Skeletal muscle cell (primary cell): ENCODE measurements around the gene NPHS1.
"Not testable (repeated sequence)": the region's sequence is repeated elsewhere in the genome, so short reads cannot be mapped to it uniquely, and the experiment has no call there.

ENCODE experiments used
- DNase-seq: peaks from one replicate; pipeline ENCODE4 v3.0.0-alpha.2; 2010; ENCODE audit warnings: low read depth
- H3K4me3 ChIP-seq: 2 replicates; pipeline ENCODE4 v1.5.1; 2011; ENCODE audit warnings: low read depth, mild to moderate bottlenecking, control low read depth, low read length, moderate library complexity

NPHS1 gene

DNA sequence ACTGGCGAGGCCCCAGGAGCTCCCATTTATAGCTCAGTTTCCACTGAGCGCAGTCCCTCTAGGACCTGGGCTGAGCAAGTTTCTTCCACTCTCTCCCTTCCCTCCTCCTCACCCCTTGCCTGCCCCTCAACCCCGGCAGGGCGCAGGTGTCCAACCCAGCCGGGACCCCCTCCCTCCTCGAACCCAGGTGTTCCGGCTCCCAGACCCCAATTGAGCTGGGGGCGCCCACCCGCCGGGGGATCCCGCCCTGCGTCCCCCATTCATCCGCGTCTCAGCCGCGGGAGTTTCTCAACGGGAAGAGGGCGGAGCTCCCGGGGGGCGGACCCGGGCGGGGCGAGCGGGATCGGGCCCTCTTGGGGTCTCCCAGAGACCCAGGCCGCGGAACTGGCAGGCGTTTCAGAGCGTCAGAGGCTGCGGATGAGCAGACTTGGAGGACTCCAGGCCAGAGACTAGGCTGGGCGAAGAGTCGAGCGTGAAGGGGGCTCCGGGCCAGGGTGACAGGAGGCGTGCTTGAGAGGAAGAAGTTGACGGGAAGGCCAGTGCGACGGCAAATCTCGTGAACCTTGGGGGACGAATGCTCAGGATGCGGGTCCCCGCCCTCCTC lies 4.3 kb upstream of the NPHS1 start, which contains the start of gene KIRREL2:
TSS of gene KIRREL2 (plus strand) at position 366 of the 604 bp plus-strand sequence. CDS start at position 575, 209 bp downstream.
- no peak for DNase-seq

DNA sequence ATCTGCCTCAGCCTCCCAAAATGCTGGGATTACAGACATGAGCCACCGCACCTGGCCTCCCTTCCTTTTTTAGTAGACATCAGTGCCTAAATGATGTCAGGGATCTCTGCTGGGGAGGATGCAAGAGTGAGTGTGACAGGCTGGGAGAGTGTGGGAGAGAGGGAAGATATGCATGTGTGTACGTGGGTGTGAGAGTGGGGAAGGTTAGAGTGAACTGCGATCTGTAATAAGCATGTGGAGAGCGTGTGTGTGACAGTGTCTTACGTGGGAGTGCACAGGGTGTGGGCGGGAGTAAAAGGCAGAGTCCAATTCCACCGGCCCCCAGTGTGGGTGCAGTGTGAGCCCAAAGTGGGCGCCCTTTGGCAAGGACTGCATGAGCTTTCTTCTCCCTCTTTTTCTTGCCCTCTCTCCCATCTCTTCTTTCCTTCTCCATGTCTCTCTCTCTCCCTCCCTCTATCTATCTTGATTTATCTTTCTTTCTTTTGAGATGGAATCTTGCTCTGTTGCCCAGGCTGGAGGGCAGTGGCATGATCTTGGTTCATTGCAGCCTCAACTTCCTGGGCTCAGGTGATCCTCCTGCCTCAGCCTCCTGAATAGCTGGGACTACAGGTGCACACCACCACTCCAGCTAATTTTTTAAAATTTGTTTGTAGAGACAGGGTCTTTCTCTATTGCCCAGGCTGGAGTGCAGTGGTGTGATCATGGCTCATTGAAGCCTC lies 893 bp upstream of the NPHS1 start:
- DNase-seq = no peak

More for the DNA sequence above, 4.3 kb upstream of the NPHS1 start, which contains the start of gene KIRREL2:
- peak within 1 kb of the TSS; percentile 50 for H3K4me3 ChIP-seq

DNA sequence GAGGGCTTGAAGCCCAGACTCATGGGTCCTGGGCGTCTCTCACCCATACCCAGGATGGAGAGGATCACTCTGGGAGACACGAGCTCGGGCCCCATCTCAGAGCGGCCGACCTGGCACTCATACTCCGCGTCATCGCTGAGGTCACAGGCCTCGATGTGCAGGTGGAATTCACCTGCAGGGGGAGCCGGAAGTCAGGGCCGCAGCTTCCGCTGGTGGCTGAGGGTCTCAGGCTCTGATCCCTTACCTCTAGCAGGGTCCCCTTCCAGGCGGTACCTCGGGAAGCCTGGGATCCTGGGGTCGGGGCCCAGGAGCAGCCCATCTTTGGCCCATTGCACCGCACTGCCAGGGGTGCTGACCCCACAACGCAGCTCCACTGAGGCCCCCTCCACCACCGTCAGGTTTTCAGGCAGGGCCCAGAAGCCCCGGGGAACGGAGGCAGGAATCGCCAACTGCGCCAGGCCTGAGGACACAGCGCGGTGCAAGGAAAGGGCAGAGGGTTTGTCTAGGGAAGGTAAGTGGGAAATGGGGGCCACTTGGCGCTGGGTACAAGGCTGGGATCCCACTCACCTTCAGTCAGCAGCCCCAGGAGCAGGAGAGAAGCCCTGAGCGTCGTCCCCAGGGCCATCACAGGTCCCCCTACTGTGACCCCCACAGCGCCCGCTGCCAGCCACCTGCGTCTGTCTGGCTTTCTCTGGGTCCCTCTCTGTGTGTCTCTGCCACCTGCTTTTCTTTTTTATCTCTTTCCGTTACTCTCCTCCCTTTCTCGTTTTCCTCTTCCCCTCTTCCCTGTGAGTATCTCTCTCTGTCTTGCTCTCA lies 883 bp downstream of the NPHS1 start:
- H3K4me3 ChIP-seq = no peak overlapping the region
- no peak for DNase-seq

More for the DNA sequence above, 893 bp upstream of the NPHS1 start:
- no peak overlapping the region for H3K4me3 ChIP-seq

DNA sequence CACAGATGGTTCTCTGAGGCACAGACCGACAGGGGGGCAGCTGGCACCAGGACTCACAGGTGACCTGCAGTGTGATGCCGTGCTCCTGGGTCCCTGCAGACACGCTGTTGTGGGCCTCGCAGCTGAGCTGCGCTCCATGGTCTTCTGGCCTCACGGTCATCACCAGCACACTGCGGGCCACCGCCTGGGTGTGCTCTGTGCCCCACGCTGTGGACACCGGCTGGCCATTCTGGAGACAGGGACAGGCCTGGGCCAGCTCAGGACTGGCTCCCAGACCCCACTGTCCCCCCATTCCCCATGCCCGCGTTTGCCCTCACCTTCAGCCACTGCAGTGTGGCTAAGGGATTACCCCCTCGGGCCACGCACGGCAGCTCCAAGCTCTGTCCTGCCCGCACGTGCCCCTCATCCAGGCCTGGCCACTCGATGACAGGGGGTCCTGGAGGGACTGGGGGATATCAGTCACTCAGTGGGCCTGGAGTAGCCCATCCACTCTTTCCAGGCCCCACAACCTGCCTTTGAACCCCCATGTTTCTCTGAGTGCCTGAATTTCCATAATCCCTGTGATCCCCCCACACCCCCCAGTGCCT lies 3.3 kb downstream of the NPHS1 start:
- no peak for DNase-seq
- no peak overlapping the region for H3K4me3 ChIP-seq

DNA sequence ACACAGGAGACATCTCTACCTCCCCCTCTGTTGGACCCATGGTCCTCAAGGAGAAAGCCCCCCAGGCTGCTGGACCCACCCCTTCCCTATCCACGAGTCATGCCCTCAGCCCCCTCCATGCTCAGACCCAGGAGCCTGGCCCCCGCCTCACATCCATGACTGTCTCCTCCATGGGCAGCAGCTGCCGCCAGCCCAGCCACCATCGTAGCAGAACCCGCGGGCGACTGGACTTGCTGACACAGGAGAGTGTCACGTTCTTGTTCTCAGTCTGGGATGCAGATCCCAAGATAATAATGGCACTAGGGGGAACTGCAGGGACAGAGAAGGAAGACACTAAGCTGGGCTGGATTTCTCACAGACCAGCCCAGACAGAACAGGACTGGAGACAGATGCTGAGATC lies 3.8 kb downstream of the NPHS1 start:
- DNase-seq = no peak
- H3K4me3 ChIP-seq = no peak overlapping the region

DNA sequence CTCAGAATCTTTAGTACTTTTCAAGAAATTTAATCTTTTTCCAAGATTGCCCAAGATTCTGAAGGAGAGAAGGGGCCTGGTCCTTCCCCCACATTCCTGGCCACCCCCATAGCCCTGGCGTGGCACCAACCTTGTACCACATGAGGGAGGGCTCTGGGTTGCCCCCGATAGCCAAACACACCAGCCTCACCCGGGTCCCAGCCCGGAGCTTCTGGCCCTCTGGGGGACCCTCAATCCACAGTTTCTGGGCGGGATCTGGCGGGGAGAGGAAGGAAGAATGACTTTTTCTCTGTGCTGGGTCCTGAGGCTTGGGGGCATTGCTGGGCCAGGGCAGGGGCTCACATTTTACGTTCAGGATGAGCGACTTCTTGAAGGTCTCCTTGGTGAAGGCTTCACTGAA lies 4.4 kb downstream of the NPHS1 start:
- DNase-seq = no peak
- H3K4me3 ChIP-seq = no peak overlapping the region

DNA sequence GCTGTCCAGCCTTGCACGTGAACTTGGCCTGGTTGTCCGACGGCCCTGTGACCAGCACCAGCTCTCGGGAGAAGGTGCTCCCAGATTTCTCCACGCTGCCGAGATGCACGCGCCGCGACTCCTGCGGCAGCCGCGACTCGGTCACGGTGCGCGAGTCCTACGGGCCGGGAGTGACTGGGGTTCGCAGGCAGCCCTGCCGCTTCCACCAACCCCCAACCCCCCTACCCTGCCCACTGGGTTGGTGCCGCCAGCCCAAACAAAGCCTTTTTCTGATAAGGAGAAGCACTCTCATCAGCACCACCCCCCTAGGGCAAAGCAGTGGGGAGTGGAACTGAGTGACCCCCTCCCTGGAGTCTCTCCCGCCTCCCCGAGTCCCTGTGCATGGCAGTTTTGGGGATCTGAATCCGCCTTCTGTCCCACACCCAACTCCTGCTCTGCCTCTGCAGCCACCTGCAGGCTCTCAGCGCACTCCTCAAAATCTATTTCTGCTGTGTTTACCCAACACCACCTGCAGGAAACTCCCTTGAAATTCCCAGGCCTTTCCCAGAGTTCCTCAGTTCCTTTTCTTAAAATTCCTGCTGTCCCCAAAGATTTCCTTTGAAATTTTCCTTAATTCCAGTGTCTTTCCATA lies 6.2 kb downstream of the NPHS1 start:
- DNase-seq = no peak

DNA sequence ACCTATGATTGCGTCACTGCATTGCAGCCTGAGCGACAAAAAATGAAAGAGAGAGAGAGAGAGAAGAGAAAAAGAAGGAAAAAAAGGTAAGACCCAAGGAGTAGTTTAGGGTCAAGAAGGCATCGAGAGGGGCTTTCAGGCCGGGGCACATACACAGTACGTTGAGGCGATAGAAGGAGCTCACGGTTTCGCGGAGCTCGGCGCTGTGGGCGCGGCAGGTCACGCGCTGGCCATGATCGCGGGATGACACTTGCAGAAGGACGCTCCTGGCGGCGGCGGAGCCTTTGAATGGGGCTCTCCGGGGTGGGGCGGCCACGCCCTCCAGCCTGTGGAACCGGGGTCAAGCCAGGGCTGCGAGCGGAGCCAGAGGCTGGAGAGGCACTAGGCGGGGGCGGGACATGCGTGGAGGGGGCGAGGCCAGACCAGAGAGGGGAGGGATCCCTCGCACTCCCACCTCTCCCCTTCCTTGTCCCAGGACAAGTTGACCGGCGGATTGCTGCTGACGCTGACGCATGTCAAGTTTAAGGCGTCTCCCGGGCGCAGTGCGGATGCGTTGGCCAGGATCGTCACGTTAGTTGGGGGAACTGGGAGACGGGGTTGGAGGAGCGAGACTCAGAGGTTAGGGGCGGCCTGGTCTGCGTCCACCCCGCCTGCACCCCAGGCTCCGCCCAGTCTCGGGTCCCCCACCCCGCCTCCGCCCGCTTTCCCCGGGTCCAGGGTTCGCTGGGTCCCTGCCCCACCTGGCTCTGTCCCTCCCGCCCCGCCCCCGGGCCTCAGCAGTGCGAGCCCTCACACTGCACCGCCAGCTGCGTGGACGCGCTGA lies 6.9 kb downstream of the NPHS1 start:
- H3K4me3 ChIP-seq = peak overlapping the region; percentile 2
- no peak for DNase-seq

More for the DNA sequence above, 6.2 kb downstream of the NPHS1 start:
- no peak overlapping the region for H3K4me3 ChIP-seq

DNA sequence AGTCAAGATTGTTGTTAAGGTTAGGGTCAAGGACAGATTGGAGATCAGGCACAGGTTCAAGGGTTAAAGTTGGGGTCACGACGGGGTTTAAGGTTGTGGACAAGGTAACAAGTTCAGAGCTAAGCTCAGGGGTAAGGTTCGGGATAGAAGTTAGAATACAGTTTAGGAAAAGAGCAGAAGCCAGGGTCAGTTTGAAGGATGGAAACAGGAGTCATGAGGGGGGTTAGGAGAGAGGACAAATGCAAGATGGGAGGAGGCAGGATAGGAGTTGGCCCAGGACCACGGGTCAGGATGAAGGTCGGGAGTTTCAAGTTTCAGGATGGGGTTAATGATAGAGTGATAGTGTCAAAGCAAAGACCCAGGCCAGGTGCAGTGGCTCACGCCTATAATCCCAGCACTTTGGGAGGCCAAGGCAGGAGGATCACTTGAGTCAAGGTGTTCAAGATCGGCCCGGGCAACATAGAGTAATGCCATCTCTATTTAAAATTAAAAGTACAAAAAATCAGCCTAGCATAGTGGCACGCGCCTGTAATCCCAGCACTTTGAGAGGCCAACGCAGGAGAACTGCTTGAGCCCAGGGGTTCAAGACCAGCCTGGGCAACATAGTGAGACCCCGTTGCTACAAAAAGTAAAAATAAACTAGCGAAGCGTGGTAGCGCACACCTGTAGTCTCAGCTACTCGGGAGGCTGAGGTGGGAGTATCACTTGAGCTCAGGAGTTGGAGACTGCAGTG lies 7.7 kb downstream of the NPHS1 start:
- no peak for DNase-seq

DNA sequence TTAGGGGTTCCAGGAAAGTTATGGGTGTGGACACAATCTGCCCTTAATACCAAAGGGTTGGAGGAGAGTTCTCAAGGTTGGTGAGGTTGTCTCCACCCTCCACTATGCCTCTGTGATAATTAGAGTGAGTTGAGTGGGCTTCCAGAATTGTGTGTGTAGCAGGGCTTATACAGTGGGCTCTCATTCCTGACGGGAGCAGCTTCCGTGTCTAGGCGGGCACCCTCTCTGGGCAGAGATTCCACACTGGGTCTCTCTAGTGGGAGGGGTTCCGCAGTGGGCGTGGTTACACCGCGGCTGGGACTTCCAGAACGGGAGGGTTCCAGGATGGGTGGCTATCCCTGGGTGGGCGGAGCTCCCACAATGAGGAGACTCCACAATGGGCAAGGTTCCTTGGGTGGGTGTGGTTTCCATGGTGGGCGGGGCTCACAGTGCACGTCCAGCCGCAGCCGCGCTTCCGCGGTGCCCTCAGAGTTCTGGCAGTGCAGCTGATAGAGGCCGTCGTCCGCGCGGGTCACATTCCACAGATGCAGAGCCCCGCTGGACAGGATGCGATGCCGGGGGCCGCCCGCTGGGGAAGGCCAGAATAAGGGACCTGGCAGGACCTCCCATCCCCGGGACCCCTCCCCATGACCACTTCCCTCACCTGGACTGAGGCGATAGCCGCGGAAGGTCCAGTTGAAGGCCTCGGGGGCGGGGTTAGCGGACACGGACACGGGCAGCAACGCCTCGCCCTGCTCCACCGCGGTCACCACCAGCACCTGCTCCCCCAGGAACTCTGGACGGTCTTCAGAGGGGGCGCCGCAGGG lies 8.4 kb downstream of the NPHS1 start:
- no peak overlapping the region for H3K4me3 ChIP-seq
- DNase-seq = no peak

More for the DNA sequence above, 7.7 kb downstream of the NPHS1 start:
- no peak overlapping the region for H3K4me3 ChIP-seq

DNA sequence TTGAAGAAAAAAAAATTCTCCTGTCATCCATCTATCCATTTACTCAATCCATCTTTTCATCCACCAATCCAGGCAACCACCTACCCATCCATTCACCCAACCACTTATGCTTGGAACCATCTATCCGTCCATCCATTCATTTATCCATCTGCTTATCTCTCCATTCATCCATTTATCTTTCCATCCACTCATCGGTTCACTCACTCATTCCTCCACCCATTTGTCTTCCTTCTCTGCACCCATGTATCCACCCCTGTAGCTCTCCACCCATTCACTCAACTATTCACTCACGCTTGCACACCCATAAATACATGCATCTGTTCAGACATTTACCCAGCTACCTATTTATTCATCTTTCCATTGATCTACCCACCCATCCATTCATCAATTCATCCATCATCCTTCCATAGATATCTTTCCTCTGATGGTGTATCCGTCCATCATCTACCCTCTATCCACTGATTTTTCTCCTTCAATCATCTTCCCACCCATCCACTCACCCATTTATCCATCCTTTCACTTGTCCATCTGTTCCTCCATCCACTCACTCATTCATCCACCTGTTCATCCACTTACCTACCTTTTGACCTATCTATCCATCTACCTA lies 9.5 kb downstream of the NPHS1 start:
- no peak for DNase-seq
- H3K4me3 ChIP-seq = no peak overlapping the region

DNA sequence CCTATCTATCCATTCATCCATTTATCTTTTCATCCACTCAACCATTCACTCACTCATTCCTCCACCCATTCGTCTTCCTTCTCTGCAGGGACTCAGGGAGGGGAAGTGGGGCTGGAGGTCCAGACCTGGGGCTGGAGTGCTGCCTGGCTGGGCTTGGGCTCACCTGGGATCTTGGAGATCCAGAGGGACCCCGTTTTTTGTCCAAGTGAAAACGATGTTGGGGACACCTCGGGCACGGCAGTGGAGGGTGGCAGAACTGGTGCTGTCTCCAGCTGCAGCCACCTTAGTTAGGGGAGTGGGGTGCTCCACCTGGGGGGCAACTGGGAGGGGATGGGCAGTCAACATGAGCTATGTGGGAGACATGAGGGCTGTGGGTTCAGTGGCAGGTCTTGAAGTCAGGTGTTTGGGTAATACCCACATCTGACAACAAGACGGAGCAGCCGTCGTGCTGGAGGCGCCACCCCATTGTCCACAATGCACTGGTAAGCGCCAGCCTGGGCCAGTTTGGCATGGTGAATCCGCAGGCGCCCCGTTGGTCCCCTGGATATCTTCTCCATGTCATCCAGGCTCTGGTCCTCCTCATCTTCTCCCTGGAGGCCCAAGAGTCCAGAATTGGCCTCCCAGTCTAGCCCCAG lies 10.2 kb downstream of the NPHS1 start:
- no peak overlapping the region for H3K4me3 ChIP-seq
- DNase-seq = no peak

DNA sequence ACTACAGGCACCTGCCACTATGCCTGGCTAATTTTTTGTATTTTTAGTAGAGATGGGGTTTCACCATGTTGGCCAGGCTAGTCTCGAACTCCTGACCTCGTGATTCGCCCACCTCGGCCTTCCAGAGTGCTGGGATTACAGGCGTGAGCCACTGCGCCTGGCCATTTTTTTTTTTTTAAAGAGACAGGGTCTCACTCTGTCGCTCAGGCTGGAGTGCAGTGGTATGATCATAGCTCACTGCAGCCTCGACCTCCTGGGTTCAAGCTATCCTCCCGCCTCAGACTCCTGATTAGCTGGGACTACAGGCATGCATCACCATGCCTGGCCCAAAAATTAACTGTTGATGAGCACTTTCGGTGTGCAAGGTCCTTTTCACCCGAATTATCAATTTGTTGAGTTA lies 16.2 kb downstream of the NPHS1 start:
- not testable (repeated sequence) for H3K4me3 ChIP-seq, DNase-seq

DNA sequence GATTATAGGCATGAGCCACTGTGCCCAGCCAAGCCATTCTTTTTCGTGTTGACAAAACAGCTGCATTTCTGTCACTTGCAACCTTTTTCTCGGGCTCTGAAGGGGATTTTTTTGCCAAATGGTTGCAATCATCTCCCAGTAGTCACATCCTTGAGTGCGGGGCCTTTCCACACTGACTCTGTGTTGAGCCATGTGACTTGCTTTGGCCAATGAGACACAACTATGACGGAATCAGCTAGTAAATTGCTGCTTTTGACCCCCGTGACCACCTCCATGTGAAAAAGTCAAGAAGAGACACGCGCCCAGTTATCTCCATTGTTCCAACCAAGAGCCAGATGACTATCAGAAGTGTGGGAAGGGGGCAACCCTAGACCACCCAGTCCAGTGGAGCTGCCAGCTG lies 18.3 kb downstream of the NPHS1 start:
- H3K4me3 ChIP-seq = no peak overlapping the region
- DNase-seq = no peak

DNA sequence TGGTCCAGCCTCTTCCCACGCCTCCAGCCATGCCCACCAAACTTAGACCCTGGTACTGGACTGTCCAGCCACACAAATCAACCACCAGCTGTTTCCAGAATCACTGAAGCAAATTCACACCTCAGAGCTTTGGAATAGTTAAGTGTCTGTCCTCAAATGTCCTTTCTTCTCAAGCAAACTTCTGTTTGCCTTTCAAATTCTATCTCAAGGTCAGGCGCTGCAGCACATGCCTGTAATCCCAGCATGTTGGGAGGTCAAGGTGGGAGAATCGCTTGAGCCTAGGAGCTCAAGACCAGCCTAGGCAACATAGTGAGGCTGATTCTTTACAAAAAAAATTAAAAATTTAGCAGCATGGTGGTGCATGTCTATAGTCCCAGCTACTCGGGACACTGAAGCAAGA lies 20.2 kb downstream of the NPHS1 start:
- H3K4me3 ChIP-seq = no peak overlapping the region
- DNase-seq = no peak

DNA sequence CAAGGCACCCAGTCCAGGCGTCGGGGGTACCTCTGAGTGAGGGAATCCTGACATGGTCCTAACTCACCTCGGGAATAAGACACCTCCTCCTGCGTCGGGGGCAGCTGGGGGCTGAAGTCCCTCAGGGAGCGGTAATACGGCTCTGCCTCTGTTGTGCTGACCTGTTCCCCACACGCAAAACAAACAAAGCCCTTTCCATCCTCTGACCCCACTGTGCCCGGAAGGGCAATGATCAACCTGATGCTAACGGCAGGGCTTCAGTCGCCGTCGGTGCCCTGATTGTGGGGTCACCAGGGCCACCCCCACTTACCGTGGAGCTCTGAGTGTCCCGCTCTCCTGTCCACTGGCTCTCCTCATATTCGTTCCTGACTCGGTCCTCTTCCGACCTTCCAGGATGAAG lies 21.3 kb downstream of the NPHS1 start:
- no peak for DNase-seq
- H3K4me3 ChIP-seq = no peak overlapping the region
